OCI-LY1 (cell line): Measurements from ENCODE around the gene LCN6.
A peak's percentile ranks its signal among the peaks of the same experiment; 100 is the strongest.

Experiments
- H2AFZ ChIP-seq: fragments of 200-600 bp; sonication (generic), shearing (Covaris generic); 2 replicates; pipeline ENCODE4 v1.6.0; 2014; ENCODE audit warnings: antibody characterized with exemption, mild to moderate bottlenecking, low read length
- H3F3A ChIP-seq: fragments of 200-600 bp; sonication (generic), shearing (Covaris generic); 2 replicates; pipeline ENCODE4 v1.6.0; 2014; ENCODE audit warnings: mild to moderate bottlenecking, antibody characterized with exemption, low read length, moderate library complexity; ENCODE audit not compliant: insufficient read depth
- H3K27ac ChIP-seq: fragments of 200-600 bp; sonication (generic); 2 replicates; pipeline ENCODE4 v1.5.1; 2014; ENCODE audit warnings: low read length, mixed run types, mild to moderate bottlenecking, low read depth; ENCODE audit not compliant: poor library complexity, severe bottlenecking
- H3K27me3 ChIP-seq: fragments of 200-600 bp; sonication (generic); 2 replicates; pipeline ENCODE4 v1.6.0; 2014; ENCODE audit warnings: antibody characterized with exemption, mild to moderate bottlenecking, low read length, moderate library complexity; ENCODE audit not compliant: insufficient read depth
- H3K36me3 ChIP-seq: fragments of 200-600 bp; sonication (generic); 2 replicates; pipeline ENCODE4 v1.6.1; 2014; ENCODE audit warnings: mild to moderate bottlenecking, antibody characterized with exemption, low read length, moderate library complexity, mixed read lengths; ENCODE audit not compliant: insufficient read depth
- H3K4me1 ChIP-seq: fragments of 200-600 bp; sonication (generic); 2 replicates; pipeline ENCODE4 v1.5.1; 2014; ENCODE audit warnings: mild to moderate bottlenecking, low read length, moderate library complexity; ENCODE audit not compliant: insufficient read depth, severe bottlenecking
- H3K4me2 ChIP-seq: fragments of 200-600 bp; sonication (generic), shearing (Covaris generic); 2 replicates; pipeline ENCODE4 v1.6.1; 2014; ENCODE audit warnings: low read length
- H3K4me3 ChIP-seq: fragments of 200-600 bp; sonication (generic); 2 replicates; pipeline ENCODE4 v1.5.1; 2014; ENCODE audit warnings: low read length, low read depth, mild to moderate bottlenecking, mixed read lengths; ENCODE audit not compliant: poor library complexity, severe bottlenecking
- H3K79me2 ChIP-seq: fragments of 200-600 bp; shearing (Covaris generic); 2 replicates; pipeline ENCODE4 v1.6.1; 2016; ENCODE audit warnings: mixed run types, low read length, mixed read lengths; ENCODE audit not compliant: insufficient read depth
- H3K9ac ChIP-seq: fragments of 200-600 bp; sonication (generic), shearing (Covaris generic); 2 replicates; pipeline ENCODE4 v1.6.1; 2014; ENCODE audit warnings: mild to moderate bottlenecking, low read length, mixed read lengths
- H3K9me2 ChIP-seq: fragments of 200-600 bp; sonication (generic), shearing (Covaris generic); 2 replicates; pipeline ENCODE4 v1.6.1; 2014; ENCODE audit warnings: low read depth, mild to moderate bottlenecking, low read length, mixed read lengths
- H3K9me3 ChIP-seq: fragments of 200-600 bp; shearing (Covaris generic); 2 replicates; pipeline ENCODE4 v1.6.1; 2014; ENCODE audit warnings: low read length, mixed read lengths
- H4K20me1 ChIP-seq: fragments of 200-600 bp; sonication (generic), shearing (Covaris generic); 2 replicates; pipeline ENCODE4 v1.6.0; 2016; ENCODE audit warnings: mild to moderate bottlenecking, low read length; ENCODE audit not compliant: insufficient read depth
- CTCF ChIP-seq: fragments of 200-600 bp; sonication (generic), shearing (Covaris generic); IDR thresholded peaks from 2 replicates; pipeline ENCODE4 v1.5.1; 2017; ENCODE audit warnings: mild to moderate bottlenecking, antibody characterized with exemption, low read length, moderate library complexity, mixed read lengths
- EZH2 ChIP-seq: fragments of 200-600 bp; sonication (generic), shearing (Covaris generic); IDR thresholded peaks from 2 replicates; pipeline ENCODE4 v1.8.0; 2017; ENCODE audit warnings: borderline replicate concordance, mixed run types, mild to moderate bottlenecking, antibody characterized with exemption, low read length, moderate library complexity, mixed read lengths

LCN6 gene

GRCh38 chr9:136726631-136727191, 21.6 kb downstream of the LCN6 start:
- Histone ChIP-seq H3K27ac (no peak overlapping the region), H3K4me3 (peak overlapping the region; percentile 100), H4K20me1 (no peaks in the 10 kb centered on the region), H3K4me2 (peak overlapping the region; percentile 99), H3K4me1 (peaks cover 27% of the 10 kb centered on the region), H3K9ac (peak overlapping the region; percentile 99), H2AFZ (no peak overlapping the region), H3K9me3 (no peaks in the 10 kb centered on the region), H3K27me3 (no peaks in the 10 kb centered on the region), H3F3A (no peaks in the 10 kb centered on the region), H3K36me3 (peaks cover 56% of the 10 kb centered on the region), H3K9me2 (no peaks in the 10 kb centered on the region), H3K79me2 (no peaks in the 10 kb centered on the region)
- TF ChIP-seq EZH2 (no peak), CTCF (peak; percentile 83)

GRCh38 chr9:136726118-136726517, 22.2 kb downstream of the LCN6 start:
- no peak overlapping the region for H2AFZ ChIP-seq
- peak overlapping the region; percentile 99 for H3K4me2 ChIP-seq
- H4K20me1 ChIP-seq: no peaks in the 10 kb centered on the region
- TF ChIP-seq EZH2 (no peak), CTCF (no peak)
- H3K9me3 ChIP-seq: no peaks in the 10 kb centered on the region
- H3K4me1 ChIP-seq: peaks cover 27% of the 10 kb centered on the region
- no peak overlapping the region for H3K27ac ChIP-seq
- H3K4me3 ChIP-seq: peak overlapping the region; percentile 100
- no peaks in the 10 kb centered on the region for H3K9me2 ChIP-seq
- no peaks in the 10 kb centered on the region for H3K27me3 ChIP-seq
- no peaks in the 10 kb centered on the region for H3F3A ChIP-seq
- peaks cover 56% of the 10 kb centered on the region for H3K36me3 ChIP-seq
- H3K9ac ChIP-seq: peak overlapping the region; percentile 99; the same call in 1 of the 2 replicates
- no peaks in the 10 kb centered on the region for H3K79me2 ChIP-seq

GRCh38 chr9:136725612-136726011, 22.7 kb downstream of the LCN6 start:
- Histone ChIP-seq H3K27me3 (no peaks in the 10 kb centered on the region), H2AFZ (no peak overlapping the region), H3K9me3 (no peaks in the 10 kb centered on the region), H3K9me2 (no peaks in the 10 kb centered on the region), H3K4me1 (peaks cover 27% of the 10 kb centered on the region), H3K27ac (no peak overlapping the region), H3K4me3 (peak overlapping the region; percentile 100), H3K36me3 (peaks cover 56% of the 10 kb centered on the region), H3F3A (no peaks in the 10 kb centered on the region), H3K4me2 (peak overlapping the region; percentile 99; the same call in 1 of the 2 replicates), H3K79me2 (no peaks in the 10 kb centered on the region), H3K9ac (no peak overlapping the region), H4K20me1 (no peaks in the 10 kb centered on the region)
- TF ChIP-seq CTCF: no peak
- no peak for TF ChIP-seq EZH2
